ENCODE data around the gene ATPAF2.

ATPAF2 gene

GRCh38 chr17:18021372-18021771 lies 17.6 kb downstream of the ATPAF2 start:
- Histone ChIP-seq H3K36me3 (ENCODE audit: insufficient read depth, low read depth, low read length) (peaks cover 4% of the 10 kb centered on the region; the same call in 1 of the 2 replicates), H3K9ac (ENCODE audit: low read depth, low read length) (no peak overlapping the region), H3K9me3 (ENCODE audit: insufficient read depth, low read depth, low read length) (no peaks in the 10 kb centered on the region), H3K4me1 (ENCODE audit: insufficient read depth, low read length) (no peaks in the 10 kb centered on the region), H3K27ac (ENCODE audit: low read length) (no peak overlapping the region), H3K4me3 (ENCODE audit: low read length) (no peak overlapping the region), H3K27me3 (ENCODE audit: insufficient read depth, low read length) (no peaks in the 10 kb centered on the region)

- no peak overlapping the region for H3K27ac ChIP-seq (ENCODE audit: low read length)
- no peaks in the 10 kb centered on the region for H3K9me3 ChIP-seq (ENCODE audit: insufficient read depth, low read depth, low read length)
- no peak overlapping the region for H3K4me3 ChIP-seq (ENCODE audit: low read length)
- peaks cover 4% of the 10 kb centered on the region; the same call in 1 of the 2 replicates for H3K36me3 ChIP-seq (ENCODE audit: insufficient read depth, low read depth, low read length)
- H3K27me3 ChIP-seq (ENCODE audit: insufficient read depth, low read length), result no peaks in the 10 kb centered on the region
- no peak overlapping the region for H3K9ac ChIP-seq (ENCODE audit: low read depth, low read length)
- no peaks in the 10 kb centered on the region for H3K4me1 ChIP-seq (ENCODE audit: insufficient read depth, low read length)
Observed at GRCh38 chr17:18020971-18021370, 18.0 kb downstream of the ATPAF2 start.

GRCh38 chr17:18019838-18020154 lies 19.2 kb downstream of the ATPAF2 start:
- Histone ChIP-seq H3K4me1 (ENCODE audit: insufficient read depth, low read length) (no peaks in the 10 kb centered on the region), H3K27me3 (ENCODE audit: insufficient read depth, low read length) (no peaks in the 10 kb centered on the region), H3K9ac (ENCODE audit: low read depth, low read length) (no peak overlapping the region), H3K9me3 (ENCODE audit: insufficient read depth, low read depth, low read length) (no peaks in the 10 kb centered on the region), H3K36me3 (ENCODE audit: insufficient read depth, low read depth, low read length) (peaks cover 4% of the 10 kb centered on the region; the same call in 1 of the 2 replicates), H3K27ac (ENCODE audit: low read length) (no peak overlapping the region), H3K4me3 (ENCODE audit: low read length) (no peak overlapping the region)

- peaks cover 4% of the 10 kb centered on the region; the same call in 1 of the 2 replicates for H3K36me3 ChIP-seq (ENCODE audit: insufficient read depth, low read depth, low read length)
- H3K4me1 ChIP-seq (ENCODE audit: insufficient read depth, low read length), result no peaks in the 10 kb centered on the region
- no peaks in the 10 kb centered on the region for H3K27me3 ChIP-seq (ENCODE audit: insufficient read depth, low read length)
- no peak overlapping the region for H3K27ac ChIP-seq (ENCODE audit: low read length)
- no peak overlapping the region for H3K4me3 ChIP-seq (ENCODE audit: low read length)
- H3K9me3 ChIP-seq (ENCODE audit: insufficient read depth, low read depth, low read length), result no peaks in the 10 kb centered on the region
- no peak overlapping the region for H3K9ac ChIP-seq (ENCODE audit: low read depth, low read length)
Observed at GRCh38 chr17:18018411-18018921, 20.5 kb downstream of the ATPAF2 start.

GRCh38 chr17:18017958-18018357 lies 21.0 kb downstream of the ATPAF2 start:
- Histone ChIP-seq H3K36me3 (ENCODE audit: insufficient read depth, low read depth, low read length) (peaks cover 4% of the 10 kb centered on the region; the same call in 1 of the 2 replicates), H3K9me3 (ENCODE audit: insufficient read depth, low read depth, low read length) (no peaks in the 10 kb centered on the region), H3K9ac (ENCODE audit: low read depth, low read length) (no peak overlapping the region), H3K4me1 (ENCODE audit: insufficient read depth, low read length) (no peaks in the 10 kb centered on the region), H3K27ac (ENCODE audit: low read length) (no peak overlapping the region), H3K4me3 (ENCODE audit: low read length) (no peak overlapping the region), H3K27me3 (ENCODE audit: insufficient read depth, low read length) (no peaks in the 10 kb centered on the region)

- Histone ChIP-seq H3K4me1 (ENCODE audit: insufficient read depth, low read length) (no peaks in the 10 kb centered on the region), H3K9me3 (ENCODE audit: insufficient read depth, low read depth, low read length) (no peaks in the 10 kb centered on the region), H3K27ac (ENCODE audit: low read length) (no peak overlapping the region), H3K4me3 (ENCODE audit: low read length) (no peak overlapping the region), H3K9ac (ENCODE audit: low read depth, low read length) (no peak overlapping the region), H3K36me3 (ENCODE audit: insufficient read depth, low read depth, low read length) (peaks cover 4% of the 10 kb centered on the region; the same call in 1 of the 2 replicates), H3K27me3 (ENCODE audit: insufficient read depth, low read length) (no peaks in the 10 kb centered on the region)
Observed at GRCh38 chr17:18016426-18016825, 22.5 kb downstream of the ATPAF2 start.

- Histone ChIP-seq H3K9ac (ENCODE audit: low read depth, low read length) (no peak overlapping the region), H3K36me3 (ENCODE audit: insufficient read depth, low read depth, low read length) (peaks cover 4% of the 10 kb centered on the region; the same call in 1 of the 2 replicates), H3K9me3 (ENCODE audit: insufficient read depth, low read depth, low read length) (no peaks in the 10 kb centered on the region), H3K27me3 (ENCODE audit: insufficient read depth, low read length) (no peaks in the 10 kb centered on the region), H3K4me3 (ENCODE audit: low read length) (no peak overlapping the region), H3K27ac (ENCODE audit: low read length) (no peak overlapping the region), H3K4me1 (ENCODE audit: insufficient read depth, low read length) (no peaks in the 10 kb centered on the region)
Observed at GRCh38 chr17:18015593-18015992, 23.4 kb downstream of the ATPAF2 start.

GRCh38 chr17:18014006-18014405 lies 25.0 kb downstream of the ATPAF2 start:
- peaks cover 4% of the 10 kb centered on the region; the same call in 1 of the 2 replicates for H3K36me3 ChIP-seq (ENCODE audit: insufficient read depth, low read depth, low read length)
- no peaks in the 10 kb centered on the region for H3K27me3 ChIP-seq (ENCODE audit: insufficient read depth, low read length)
- no peaks in the 10 kb centered on the region for H3K9me3 ChIP-seq (ENCODE audit: insufficient read depth, low read depth, low read length)
- no peak overlapping the region for H3K27ac ChIP-seq (ENCODE audit: low read length)
- H3K9ac ChIP-seq (ENCODE audit: low read depth, low read length), result no peak overlapping the region
- no peak overlapping the region for H3K4me3 ChIP-seq (ENCODE audit: low read length)
- no peaks in the 10 kb centered on the region for H3K4me1 ChIP-seq (ENCODE audit: insufficient read depth, low read length)

- H3K9ac ChIP-seq (ENCODE audit: low read depth, low read length), result no peak overlapping the region
- no peaks in the 10 kb centered on the region for H3K27me3 ChIP-seq (ENCODE audit: insufficient read depth, low read length)
- no peaks in the 10 kb centered on the region for H3K36me3 ChIP-seq (ENCODE audit: insufficient read depth, low read depth, low read length)
- H3K4me1 ChIP-seq (ENCODE audit: insufficient read depth, low read length), result no peaks in the 10 kb centered on the region
- H3K9me3 ChIP-seq (ENCODE audit: insufficient read depth, low read depth, low read length), result no peaks in the 10 kb centered on the region
- no peak overlapping the region for H3K27ac ChIP-seq (ENCODE audit: low read length)
- H3K4me3 ChIP-seq (ENCODE audit: low read length), result no peak overlapping the region
Observed at GRCh38 chr17:18011286-18011685, 27.7 kb downstream of the ATPAF2 start.

- Histone ChIP-seq H3K9ac (ENCODE audit: low read depth, low read length) (no peak overlapping the region), H3K9me3 (ENCODE audit: insufficient read depth, low read depth, low read length) (no peaks in the 10 kb centered on the region), H3K27me3 (ENCODE audit: insufficient read depth, low read length) (no peaks in the 10 kb centered on the region), H3K36me3 (ENCODE audit: insufficient read depth, low read depth, low read length) (no peaks in the 10 kb centered on the region), H3K4me1 (ENCODE audit: insufficient read depth, low read length) (no peaks in the 10 kb centered on the region), H3K27ac (ENCODE audit: low read length) (no peak overlapping the region), H3K4me3 (ENCODE audit: low read length) (no peak overlapping the region)
Observed at GRCh38 chr17:18009609-18010420, 29.2 kb downstream of the ATPAF2 start.

GRCh38 chr17:18008496-18009268 lies 30.3 kb downstream of the ATPAF2 start:
- Histone ChIP-seq H3K9ac (ENCODE audit: low read depth, low read length) (no peak overlapping the region), H3K9me3 (ENCODE audit: insufficient read depth, low read depth, low read length) (no peaks in the 10 kb centered on the region), H3K36me3 (ENCODE audit: insufficient read depth, low read depth, low read length) (no peaks in the 10 kb centered on the region), H3K27ac (ENCODE audit: low read length) (no peak overlapping the region), H3K4me1 (ENCODE audit: insufficient read depth, low read length) (no peaks in the 10 kb centered on the region), H3K4me3 (ENCODE audit: low read length) (no peak overlapping the region), H3K27me3 (ENCODE audit: insufficient read depth, low read length) (no peaks in the 10 kb centered on the region)

Measured in iPS-20b (cell line).